Measurements from ENCODE around the gene RPL22.

RPL22 gene

DNA sequence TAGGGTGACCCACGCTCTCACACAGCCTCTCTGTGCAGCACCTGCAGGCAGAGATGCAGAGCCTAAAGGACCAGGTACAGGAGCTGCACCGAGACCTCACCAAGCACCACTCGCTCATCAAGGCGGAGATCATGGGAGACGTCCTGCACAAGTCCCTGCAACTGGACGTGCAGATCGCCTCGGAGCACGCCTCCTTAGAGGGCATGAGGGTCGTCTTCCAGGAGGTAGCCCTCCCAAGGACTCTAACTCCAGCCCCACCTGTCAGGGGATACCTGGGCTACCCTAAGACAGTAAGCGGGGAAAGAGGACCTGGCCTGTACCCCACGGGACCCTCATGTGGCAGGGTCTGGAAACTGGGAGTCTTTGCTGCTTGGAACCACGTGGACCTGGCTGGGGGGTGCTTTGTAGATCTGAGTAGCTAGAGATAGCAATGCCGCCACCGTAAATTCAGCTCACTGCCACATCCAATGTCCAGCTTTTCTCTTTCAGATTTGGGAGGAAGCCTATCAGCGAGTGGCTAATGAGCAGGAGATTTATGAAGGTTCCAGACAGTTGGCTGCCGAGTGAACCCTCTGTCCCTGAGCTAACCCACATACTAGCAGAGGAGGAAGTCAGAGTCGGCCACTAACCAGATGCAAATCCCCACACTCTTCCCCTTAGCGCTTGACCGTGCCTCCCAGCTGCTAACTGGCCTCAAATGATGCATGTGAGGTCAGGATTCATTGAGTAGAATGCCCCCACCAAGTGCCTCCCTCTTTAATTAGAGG lies 13.0 kb upstream of the RPL22 start:
- TF ChIP-seq ZNF565 (CRISPR knock-in tag; conservative IDR thresholded peaks at IDR 0.05; ENCODE audit: low read depth), result no peak
- no peak for TF ChIP-seq TOX (CRISPR knock-in tag; IDR thresholded peaks at IDR 0.05; ENCODE audit: borderline replicate concordance)
- no peak for ATAC-seq

DNA sequence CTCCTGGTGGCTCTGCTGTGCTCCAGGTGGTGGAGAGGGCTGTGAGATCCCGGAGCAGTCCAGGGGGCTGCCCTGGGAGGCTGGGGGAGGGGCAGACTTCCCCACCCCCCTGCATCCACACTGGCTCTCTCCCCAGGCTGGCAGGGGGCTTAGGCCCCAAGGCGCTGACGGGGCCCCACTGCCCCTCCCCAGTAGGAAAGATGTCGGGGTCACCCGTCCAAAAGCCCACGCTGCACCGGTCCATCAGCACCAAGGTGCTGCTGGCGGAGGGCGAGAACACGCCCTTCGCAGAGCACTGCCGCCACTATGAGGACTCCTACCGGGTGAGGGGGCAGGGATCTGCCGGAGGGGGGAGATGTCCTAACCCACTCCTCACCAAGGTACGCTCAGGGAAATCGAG lies 12.3 kb upstream of the RPL22 start:
- ATAC-seq, result no peak
- TF ChIP-seq ZFP3 (CRISPR knock-in tag; IDR thresholded peaks at IDR 0.05), result no peak
- TF ChIP-seq SNAI2 (CRISPR knock-in tag; IDR thresholded peaks at IDR 0.05), result no peak
- TF ChIP-seq ZC3H10 (CRISPR knock-in tag; IDR thresholded peaks at IDR 0.05), result no peak
- no peak for TF ChIP-seq TSHZ2 (CRISPR knock-in tag; IDR thresholded peaks at IDR 0.05)
- TF ChIP-seq CSDC2 (CRISPR knock-in tag; IDR thresholded peaks at IDR 0.05), result no peak
- no peak for TF ChIP-seq ZNF565 (CRISPR knock-in tag; conservative IDR thresholded peaks at IDR 0.05; ENCODE audit: low read depth)
- TF ChIP-seq, protein P1, sequence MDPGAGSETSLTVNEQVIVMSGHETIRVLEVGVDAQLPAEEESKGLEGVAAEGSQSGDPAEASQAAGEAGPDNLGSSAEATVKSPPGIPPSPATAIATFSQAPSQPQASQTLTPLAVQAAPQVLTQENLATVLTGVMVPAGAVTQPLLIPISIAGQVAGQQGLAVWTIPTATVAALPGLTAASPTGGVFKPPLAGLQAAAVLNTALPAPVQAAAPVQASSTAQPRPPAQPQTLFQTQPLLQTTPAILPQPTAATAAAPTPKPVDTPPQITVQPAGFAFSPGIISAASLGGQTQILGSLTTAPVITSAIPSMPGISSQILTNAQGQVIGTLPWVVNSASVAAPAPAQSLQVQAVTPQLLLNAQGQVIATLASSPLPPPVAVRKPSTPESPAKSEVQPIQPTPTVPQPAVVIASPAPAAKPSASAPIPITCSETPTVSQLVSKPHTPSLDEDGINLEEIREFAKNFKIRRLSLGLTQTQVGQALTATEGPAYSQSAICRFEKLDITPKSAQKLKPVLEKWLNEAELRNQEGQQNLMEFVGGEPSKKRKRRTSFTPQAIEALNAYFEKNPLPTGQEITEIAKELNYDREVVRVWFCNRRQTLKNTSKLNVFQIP (CRISPR knock-in tag; IDR thresholded peaks at IDR 0.05; ENCODE audit: borderline replicate concordance, low read depth), result no peak
- TF ChIP-seq CREB5 (CRISPR knock-in tag; IDR thresholded peaks at IDR 0.05; ENCODE audit: low read depth), result no peak
- TF ChIP-seq ISL1 (CRISPR knock-in tag; IDR thresholded peaks at IDR 0.05), result no peak
- no peak for TF ChIP-seq RARB (CRISPR knock-in tag; IDR thresholded peaks at IDR 0.05)

GRCh38 chr1:6210591-6211355 lies 11.4 kb upstream of the RPL22 start:
- ATAC-seq, result no peak

More at GRCh38 chr1:6210591-6211355, 11.4 kb upstream of the RPL22 start:
- no peak for TF ChIP-seq ZFP30 (CRISPR knock-in tag; IDR thresholded peaks at IDR 0.05)
- TF ChIP-seq CREB5 (CRISPR knock-in tag; IDR thresholded peaks at IDR 0.05; ENCODE audit: low read depth), result no peak
- TF ChIP-seq TOX (CRISPR knock-in tag; IDR thresholded peaks at IDR 0.05; ENCODE audit: borderline replicate concordance), result no peak
- TF ChIP-seq PPARA (CRISPR knock-in tag; IDR thresholded peaks at IDR 0.05; ENCODE audit: borderline replicate concordance), result no peak
- no peak for TF ChIP-seq BACH2 (CRISPR knock-in tag; IDR thresholded peaks at IDR 0.05; ENCODE audit: borderline replicate concordance)
- TF ChIP-seq ZNF70 (CRISPR knock-in tag; IDR thresholded peaks at IDR 0.05), result no peak
- no peak for TF ChIP-seq RARB (CRISPR knock-in tag; IDR thresholded peaks at IDR 0.05)
- no peak for TF ChIP-seq ESRRG (CRISPR knock-in tag; IDR thresholded peaks at IDR 0.05)
- TF ChIP-seq TSHZ2 (CRISPR knock-in tag; IDR thresholded peaks at IDR 0.05), result no peak
- TF ChIP-seq, protein P1 (CRISPR knock-in tag; IDR thresholded peaks at IDR 0.05; ENCODE audit: borderline replicate concordance, low read depth), result no peak
- no peak for TF ChIP-seq ZNF8 (CRISPR knock-in tag; IDR thresholded peaks at IDR 0.05)
- TF ChIP-seq GLIS3 (CRISPR knock-in tag; IDR thresholded peaks at IDR 0.05), result no peak
- no peak for TF ChIP-seq ISL1 (CRISPR knock-in tag; IDR thresholded peaks at IDR 0.05)
- TF ChIP-seq ZNF565 (CRISPR knock-in tag; conservative IDR thresholded peaks at IDR 0.05; ENCODE audit: low read depth), result no peak
- no peak for TF ChIP-seq ARNTL (CRISPR knock-in tag; IDR thresholded peaks at IDR 0.05; ENCODE audit: borderline replicate concordance, low read depth)
- TF ChIP-seq OSR1 (CRISPR knock-in tag; IDR thresholded peaks at IDR 0.05), result no peak
- no peak for TF ChIP-seq SNAI2 (CRISPR knock-in tag; IDR thresholded peaks at IDR 0.05)
